Measurements from ENCODE around the gene SCAPER. TPM values are rescaled to one million over a fixed set of nuclear protein-coding genes. Genes with fewer than 3 reads are reported as not detected.

Gene SCAPER
- total RNA-seq, 1 experiment from 2014 or later: 7.4 TPM

DNA sequence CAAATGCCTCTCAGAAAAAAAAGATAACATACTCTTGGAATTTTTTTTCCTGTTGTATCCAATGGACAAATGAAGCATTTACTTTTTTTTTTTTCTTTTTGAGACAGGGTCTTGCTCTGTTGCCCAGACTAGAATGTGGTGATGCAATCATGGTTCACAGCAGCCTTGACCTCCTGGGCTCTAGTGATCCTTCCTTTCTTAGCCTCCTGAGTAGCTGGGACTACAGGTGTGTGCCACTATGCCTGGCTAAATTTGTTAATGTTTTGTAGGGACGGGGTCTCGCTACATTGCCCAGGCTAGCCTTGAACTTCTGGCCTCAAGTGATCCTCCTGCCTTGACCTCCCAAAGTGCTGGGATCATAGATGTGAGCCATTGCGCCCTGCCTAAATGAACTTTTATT is 401.3 kb downstream of the SCAPER start:
- Histone ChIP-seq H3K23ac (ENCODE audit: insufficient read length, low read depth, low read length) (no peak overlapping the region), H2BK15ac (ENCODE audit: low read depth, low read length) (no peak overlapping the region), H3T11ph (ENCODE audit: low read length) (no peak overlapping the region), H2BK20ac (ENCODE audit: low read depth, low read length, poor library complexity, severe bottlenecking) (no peak overlapping the region), H2AK5ac (ENCODE audit: insufficient read length, low read length) (no peak overlapping the region), H4K8ac (replicated peaks; ENCODE audit: insufficient read length, low read depth, low read length) (no peak overlapping the region), H2AFZ (ENCODE audit: low read length) (no peak overlapping the region), H3K27me3 (ENCODE audit: insufficient read depth, low read length) (no peaks in the 10 kb centered on the region; the same call in 1 of the 2 replicates), H3K4me1 (ENCODE audit: insufficient read depth, low read length) (no peaks in the 10 kb centered on the region; the same call in 1 of the 2 replicates), H3K56ac (ENCODE audit: insufficient read length, low read depth, low read length) (no peak overlapping the region), H3K23me2 (ENCODE audit: insufficient read length, low read depth, low read length, poor library complexity, severe bottlenecking) (no peaks in the 10 kb centered on the region), H3K9me3 (ENCODE audit: control insufficient read depth, low read depth, low read length) (no peaks in the 10 kb centered on the region), H3K4ac (ENCODE audit: low read depth, low read length) (no peak overlapping the region), H2BK5ac (ENCODE audit: insufficient read length, low read length) (no peak overlapping the region), H4K91ac (ENCODE audit: insufficient read length, low read depth, low read length) (no peak overlapping the region), H3K14ac (ENCODE audit: insufficient read depth, low read length) (no peak overlapping the region), H3K27ac (ENCODE audit: insufficient read length, low read depth, low read length) (no peak overlapping the region), H2BK120ac (ENCODE audit: low read depth, low read length, poor library complexity, severe bottlenecking) (no peak overlapping the region), H4K20me1 (ENCODE audit: control insufficient read depth, insufficient read depth, insufficient read length) (no peaks in the 10 kb centered on the region), H2BK12ac (ENCODE audit: insufficient read length, low read depth, low read length) (no peak overlapping the region), H3K9ac (ENCODE audit: extremely low read depth, insufficient read length, low read length) (no peak overlapping the region), H3K18ac (ENCODE audit: insufficient read length, low read depth, low read length) (no peak overlapping the region), H3K79me2 (ENCODE audit: insufficient read depth, low read length) (no peaks in the 10 kb centered on the region), H4K5ac (ENCODE audit: insufficient read length, low read depth, low read length) (no peak overlapping the region), H3K79me1 (ENCODE audit: insufficient read depth, low read depth, low read length, poor library complexity, severe bottlenecking) (no peaks in the 10 kb centered on the region), H3K4me2 (ENCODE audit: insufficient read depth, insufficient read length, low read length) (no peak overlapping the region)
- TF ChIP-seq, protein P1, sequence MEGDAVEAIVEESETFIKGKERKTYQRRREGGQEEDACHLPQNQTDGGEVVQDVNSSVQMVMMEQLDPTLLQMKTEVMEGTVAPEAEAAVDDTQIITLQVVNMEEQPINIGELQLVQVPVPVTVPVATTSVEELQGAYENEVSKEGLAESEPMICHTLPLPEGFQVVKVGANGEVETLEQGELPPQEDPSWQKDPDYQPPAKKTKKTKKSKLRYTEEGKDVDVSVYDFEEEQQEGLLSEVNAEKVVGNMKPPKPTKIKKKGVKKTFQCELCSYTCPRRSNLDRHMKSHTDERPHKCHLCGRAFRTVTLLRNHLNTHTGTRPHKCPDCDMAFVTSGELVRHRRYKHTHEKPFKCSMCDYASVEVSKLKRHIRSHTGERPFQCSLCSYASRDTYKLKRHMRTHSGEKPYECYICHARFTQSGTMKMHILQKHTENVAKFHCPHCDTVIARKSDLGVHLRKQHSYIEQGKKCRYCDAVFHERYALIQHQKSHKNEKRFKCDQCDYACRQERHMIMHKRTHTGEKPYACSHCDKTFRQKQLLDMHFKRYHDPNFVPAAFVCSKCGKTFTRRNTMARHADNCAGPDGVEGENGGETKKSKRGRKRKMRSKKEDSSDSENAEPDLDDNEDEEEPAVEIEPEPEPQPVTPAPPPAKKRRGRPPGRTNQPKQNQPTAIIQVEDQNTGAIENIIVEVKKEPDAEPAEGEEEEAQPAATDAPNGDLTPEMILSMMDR (conservative IDR thresholded peaks at IDR 0.05): no peak
- Mint-ChIP-seq H3K36me3 (ENCODE audit: insufficient read depth in 1 of 3, low read depth in 3 of 3) (no peaks in the 10 kb centered on the region), H3K27me3 (ENCODE audit: low read depth) (no peaks in the 10 kb centered on the region), H3K4me3 (no peak overlapping the region), H3K9me3 (no peaks in the 10 kb centered on the region), H3K4me1 (no peaks in the 10 kb centered on the region), H3K27ac (no peak overlapping the region)
- DNase-seq: no peak
- WGBS (ENCODE audit: extremely low coverage, insufficient read length, low lambda C conversion rate): no CpG with 5 or more reads among the region's 3 CpGs

Data from H9 (cell line).